HAP-1 (cell line): Measurements from ENCODE around the gene POLR3A.
"Not testable (repeated sequence)": the region's sequence is repeated elsewhere in the genome, so short reads cannot be mapped to it uniquely, and the experiment has no call there.

Experiments used
- DNase-seq, 2 experiments: peaks; one replicate each; pipeline ENCODE4 v3.0.0-alpha.2; 2016 to 2020; ENCODE audit warnings: low spot score in 2 of 2
- H3K27me3 ChIP-seq: fragments of 250-450 bp; sonication (Bioruptor Pico); 2 replicates; pipeline ENCODE4 v1.5.1; 2020; ENCODE audit warnings: low read depth, mild to moderate bottlenecking, moderate library complexity
- H3K36me3 ChIP-seq: fragments of 250-450 bp; sonication (Bioruptor Pico); replicated peaks from 2 replicates; pipeline ENCODE4 v1.5.1; 2020; ENCODE audit warnings: mild to moderate bottlenecking
- H3K4me1 ChIP-seq: fragments of 250-450 bp; sonication (Bioruptor Pico); 2 replicates; pipeline ENCODE4 v1.5.1; 2020; ENCODE audit warnings: mild to moderate bottlenecking
- H3K4me3 ChIP-seq: fragments of 250-450 bp; sonication (Bioruptor Pico); 2 replicates; pipeline ENCODE4 v1.5.1; 2020; ENCODE audit warnings: mild to moderate bottlenecking, moderate library complexity
- H3K9me3 ChIP-seq: fragments of 250-450 bp; sonication (Bioruptor Pico); 2 replicates; pipeline ENCODE4 v1.5.1; 2020; ENCODE audit warnings: mild to moderate bottlenecking, moderate library complexity
- in situ Hi-C: fragments of 300-500 bp; cut with MboI; formaldehyde crosslinking; loops from 3 replicates; pipeline ENCODE4 v1.14.3; 2020; ENCODE audit warnings: low sequenced_read_pairs, inconsistent platforms, mixed read lengths

Gene POLR3A

DNA sequence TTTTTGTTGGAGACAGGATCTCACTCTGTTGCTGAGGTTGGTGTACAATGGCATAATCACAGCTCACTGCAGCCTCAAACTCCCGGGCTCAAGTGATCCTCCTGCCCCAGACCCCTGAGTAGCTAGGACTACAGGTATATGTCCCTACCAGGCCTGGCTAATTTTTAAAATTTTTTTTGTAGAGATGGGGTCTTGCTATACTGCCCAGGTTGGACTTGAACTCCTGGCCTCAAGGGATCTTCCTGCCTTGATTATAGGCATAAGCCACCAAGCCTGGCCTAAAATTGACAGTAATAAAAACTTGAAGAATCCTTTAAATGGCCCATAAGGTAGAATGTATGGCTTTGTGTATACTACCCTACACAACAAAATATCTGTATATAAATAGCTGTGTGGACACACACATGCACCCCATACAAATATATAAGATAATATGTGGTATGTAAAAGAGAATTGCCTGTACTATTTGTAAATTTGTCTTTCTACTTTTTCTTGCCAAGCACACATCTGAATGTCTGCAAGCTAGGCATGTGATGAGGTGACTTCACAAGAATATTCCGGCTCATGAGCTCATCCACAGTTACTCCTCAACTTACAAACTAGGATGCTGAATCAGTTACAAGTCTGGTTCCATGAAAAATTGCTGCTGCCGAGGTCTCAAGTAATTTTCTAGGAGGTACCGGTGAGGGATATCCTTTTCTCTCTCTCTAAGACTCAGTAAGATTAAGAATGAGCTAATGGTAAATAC lies 26.6 kb downstream of the POLR3A start:
- Histone ChIP-seq H3K36me3 (peaks cover 91% of the 10 kb centered on the region), H3K27me3 (no peaks in the 10 kb centered on the region), H3K9me3 (no peaks in the 10 kb centered on the region), H3K4me3 (no peak overlapping the region), H3K4me1 (no peaks in the 10 kb centered on the region)
- in situ Hi-C loops = no loop called here
- no peak for DNase-seq

GRCh38 chr10:78000956-78001472 lies 28.3 kb downstream of the POLR3A start:
- Histone ChIP-seq H3K27me3 (no peaks in the 10 kb centered on the region), H3K9me3 (no peaks in the 10 kb centered on the region), H3K36me3 (peaks cover 89% of the 10 kb centered on the region), H3K4me1 (no peaks in the 10 kb centered on the region), H3K4me3 (no peak overlapping the region)
- in situ Hi-C loops = no loop called here
- DNase-seq = no peak

DNA sequence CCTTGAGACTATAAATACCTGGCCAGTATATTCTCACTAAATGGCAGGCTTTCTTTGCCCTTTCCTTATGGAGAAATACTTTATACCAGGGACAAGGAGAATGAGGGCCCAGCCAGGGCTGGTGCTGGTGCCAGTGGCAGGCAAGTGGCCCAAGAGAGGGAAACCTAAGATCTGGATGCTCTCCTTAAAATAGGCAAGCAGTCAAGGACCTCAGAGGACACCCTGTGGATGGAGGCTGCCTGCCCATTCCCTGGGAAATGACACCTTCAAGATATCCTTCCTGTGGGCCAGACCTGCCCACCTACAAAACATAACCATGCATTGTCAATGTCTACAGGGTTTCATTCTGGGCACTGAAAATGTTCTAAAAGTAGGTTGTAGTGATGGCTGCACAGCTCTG lies 29.1 kb downstream of the POLR3A start:
- in situ Hi-C loops = no loop called here
- Histone ChIP-seq H3K27me3 (no peaks in the 10 kb centered on the region), H3K4me3 (no peak overlapping the region), H3K4me1 (no peaks in the 10 kb centered on the region), H3K9me3 (no peaks in the 10 kb centered on the region), H3K36me3 (peaks cover 89% of the 10 kb centered on the region)
- no peak for DNase-seq

- DNase-seq, H3K4me3 ChIP-seq, H3K27me3 ChIP-seq, in situ Hi-C loops, H3K4me1 ChIP-seq, H3K9me3 ChIP-seq: not testable (repeated sequence)
- H3K36me3 ChIP-seq = peaks cover 86% of the 10 kb centered on the region
Measured at GRCh38 chr10:77998780-77999179, 30.5 kb downstream of the POLR3A start.

DNA sequence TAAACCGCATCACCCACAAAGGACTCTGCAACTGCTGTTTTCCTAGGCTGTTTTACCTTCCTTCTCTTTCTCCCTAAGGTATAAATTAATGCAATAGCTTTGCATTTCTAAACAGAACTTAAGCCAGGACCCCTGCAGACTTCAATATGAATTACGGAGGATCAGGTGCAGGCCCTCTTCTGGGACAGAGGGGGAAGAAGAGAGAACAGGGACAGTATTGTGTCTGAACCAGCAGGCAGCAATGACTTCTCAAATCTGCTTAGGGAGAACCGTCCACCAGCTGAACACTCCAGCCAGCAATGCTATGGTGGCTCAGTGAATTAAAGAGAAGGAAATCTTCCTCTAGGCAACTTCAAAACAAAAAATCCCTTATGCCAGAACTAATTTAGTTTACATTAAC lies 35.7 kb downstream of the POLR3A start:
- Histone ChIP-seq H3K9me3 (no peaks in the 10 kb centered on the region), H3K27me3 (no peaks in the 10 kb centered on the region), H3K36me3 (peaks cover 76% of the 10 kb centered on the region), H3K4me3 (no peak overlapping the region), H3K4me1 (no peaks in the 10 kb centered on the region)
- DNase-seq = no peak
- in situ Hi-C loops = no loop called here

GRCh38 chr10:77989081-77989724 lies 40.1 kb downstream of the POLR3A start:
- Histone ChIP-seq H3K27me3 (no peaks in the 10 kb centered on the region), H3K4me1 (no peaks in the 10 kb centered on the region), H3K4me3 (no peak overlapping the region), H3K9me3 (no peaks in the 10 kb centered on the region), H3K36me3 (peaks cover 83% of the 10 kb centered on the region)
- in situ Hi-C loops = no loop called here
- DNase-seq = no peak

DNA sequence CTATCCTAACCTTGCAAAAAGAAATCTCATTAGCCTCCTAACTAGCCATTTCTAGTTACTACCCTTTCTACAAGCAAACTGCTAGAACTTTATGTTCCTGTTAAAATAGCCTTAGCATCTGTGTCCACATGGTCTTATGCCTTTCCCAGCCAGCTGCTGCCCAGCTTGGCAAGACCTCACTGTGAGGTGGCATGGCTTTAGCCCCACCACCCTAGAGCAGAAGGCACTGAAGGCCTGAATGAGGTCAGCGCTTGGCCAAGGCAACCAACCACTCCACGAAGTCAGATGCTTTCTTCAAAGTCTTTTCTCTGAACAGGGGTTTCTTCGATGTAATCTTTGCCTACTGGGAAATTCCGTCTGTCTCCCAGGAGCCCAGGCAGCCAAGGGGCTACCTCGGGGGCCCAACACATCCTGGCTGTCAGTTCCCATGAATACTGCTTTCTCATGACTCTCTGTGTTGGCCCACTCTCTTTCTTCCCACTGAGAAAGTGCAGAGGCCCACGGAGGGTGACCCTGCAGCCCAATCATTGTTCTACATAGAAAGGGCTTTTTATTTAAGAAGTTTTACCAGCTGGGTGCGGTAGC lies 41.6 kb downstream of the POLR3A start:
- Histone ChIP-seq H3K4me3 (no peak overlapping the region), H3K4me1 (no peaks in the 10 kb centered on the region), H3K27me3 (no peaks in the 10 kb centered on the region), H3K36me3 (peaks cover 85% of the 10 kb centered on the region), H3K9me3 (no peaks in the 10 kb centered on the region)
- no peak for DNase-seq
- in situ Hi-C loops = no loop called here

DNA sequence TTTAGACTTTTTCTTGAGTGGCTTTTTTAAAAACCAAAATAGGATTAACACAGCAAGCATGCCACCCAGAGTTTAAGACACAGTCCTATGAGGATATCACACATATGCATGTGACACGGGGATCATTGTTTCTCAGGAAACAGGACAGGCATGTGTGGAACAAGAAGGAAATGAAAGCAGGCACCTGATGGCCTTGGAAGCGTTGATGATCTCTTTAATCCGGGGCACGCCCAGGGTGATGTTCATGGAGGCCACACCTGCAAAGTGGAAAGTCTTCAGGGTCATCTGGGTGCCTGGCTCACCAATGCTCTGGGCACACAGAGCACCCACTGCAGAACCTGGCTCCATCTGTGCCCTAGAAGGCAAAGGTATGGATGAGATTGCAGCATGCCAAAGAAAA lies 44.3 kb downstream of the POLR3A start:
- H3K36me3 ChIP-seq = peaks cover 90% of the 10 kb centered on the region
- in situ Hi-C loops = no loop called here

DNA sequence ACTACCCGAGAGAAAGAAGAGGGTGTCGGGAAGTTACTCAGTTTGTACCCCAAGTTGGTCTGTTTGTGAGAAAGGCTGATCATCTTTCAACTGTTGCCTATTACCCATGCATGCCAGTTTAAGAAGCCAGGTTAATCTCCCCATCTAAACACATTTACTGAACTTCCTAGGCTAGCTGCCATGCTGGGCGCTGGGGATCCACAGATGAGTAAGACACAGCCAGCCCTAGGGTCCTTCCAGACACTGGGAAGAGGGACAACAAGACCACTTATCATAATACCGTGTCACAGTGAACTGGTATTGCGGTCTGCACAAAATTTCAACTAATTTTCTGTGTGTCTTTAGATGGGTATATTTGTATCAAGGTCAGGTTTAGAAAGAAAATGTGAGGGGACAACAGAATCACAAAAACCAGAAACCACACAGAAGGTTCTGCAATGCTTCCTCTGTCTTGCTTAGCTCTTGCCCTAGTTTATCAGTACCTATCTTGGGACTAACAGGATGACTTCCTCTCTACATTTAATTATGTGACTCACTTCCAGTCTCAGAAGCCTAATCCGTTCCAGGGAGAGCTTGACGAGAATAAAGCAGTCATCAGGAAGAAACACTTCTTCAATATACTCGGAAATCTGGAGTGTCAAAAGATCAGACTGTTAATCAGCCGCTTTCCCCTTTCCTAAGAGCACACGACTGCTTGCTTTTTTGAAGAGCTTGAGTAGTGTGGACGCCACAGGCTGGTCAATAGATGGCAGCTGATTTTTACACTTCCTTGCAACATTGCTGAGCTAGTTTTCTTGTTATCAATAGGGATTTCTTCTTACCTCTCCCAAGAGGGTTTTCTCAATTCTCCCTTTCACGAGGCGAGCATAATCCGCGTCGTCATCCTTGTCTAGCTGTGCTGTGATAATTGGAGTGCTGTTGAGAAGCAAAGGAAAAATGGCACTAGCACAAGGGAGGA lies 45.7 kb downstream of the POLR3A start:
- Histone ChIP-seq H3K4me1 (no peaks in the 10 kb centered on the region), H3K4me3 (no peak overlapping the region), H3K27me3 (no peaks in the 10 kb centered on the region), H3K9me3 (no peaks in the 10 kb centered on the region), H3K36me3 (peaks cover 92% of the 10 kb centered on the region)
- DNase-seq = no peak
- in situ Hi-C loops = no loop called here

More for the DNA sequence above, 44.3 kb downstream of the POLR3A start:
- no peak for DNase-seq
- Histone ChIP-seq H3K9me3 (no peaks in the 10 kb centered on the region), H3K27me3 (no peaks in the 10 kb centered on the region), H3K4me1 (no peaks in the 10 kb centered on the region), H3K4me3 (no peak overlapping the region)

GRCh38 chr10:77981281-77981680 lies 48.0 kb downstream of the POLR3A start:
- Histone ChIP-seq H3K4me3 (no peak overlapping the region), H3K27me3 (no peaks in the 10 kb centered on the region), H3K9me3 (no peaks in the 10 kb centered on the region), H3K4me1 (no peaks in the 10 kb centered on the region), H3K36me3 (peaks cover 94% of the 10 kb centered on the region)
- in situ Hi-C loops = no loop called here
- DNase-seq = no peak

DNA sequence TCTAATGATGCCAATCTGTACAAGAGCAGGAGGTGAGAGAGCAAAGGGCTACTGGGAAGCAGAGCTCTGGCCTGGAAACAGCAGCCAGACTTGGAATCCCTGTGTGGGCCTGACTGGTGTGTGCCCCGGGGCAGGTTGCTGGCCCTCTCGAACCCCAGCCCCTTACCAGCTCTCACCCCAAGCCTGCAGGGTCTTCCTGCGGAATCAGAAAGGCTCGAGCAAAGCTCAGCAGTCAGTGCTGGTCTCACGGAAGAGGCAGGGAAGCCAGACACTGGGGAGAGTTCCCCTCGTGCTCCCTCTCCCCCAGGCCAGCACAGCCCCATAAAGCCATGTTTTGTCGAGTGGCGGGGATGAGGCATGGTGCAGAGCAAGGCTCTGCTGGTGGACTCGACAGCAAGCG lies 50.1 kb downstream of the POLR3A start:
- no peaks in the 10 kb centered on the region for H3K4me1 ChIP-seq
- DNase-seq = no peak
- in situ Hi-C loops = loop anchor here (10.0 kb wide), 1 partner anchor 124 kb away; no protein-coding TSS in a partner anchor
- H3K9me3 ChIP-seq = no peaks in the 10 kb centered on the region
- H3K36me3 ChIP-seq = peaks cover 76% of the 10 kb centered on the region
- no peaks in the 10 kb centered on the region for H3K27me3 ChIP-seq
- H3K4me3 ChIP-seq = no peak overlapping the region

- Histone ChIP-seq H3K4me1 (no peaks in the 10 kb centered on the region), H3K4me3 (no peak overlapping the region), H3K36me3 (peaks cover 67% of the 10 kb centered on the region), H3K27me3 (no peaks in the 10 kb centered on the region), H3K9me3 (no peaks in the 10 kb centered on the region)
- no peak for DNase-seq
- in situ Hi-C loops = loop anchor here (10.0 kb wide), 1 partner anchor 124 kb away; no protein-coding TSS in a partner anchor
Measured at GRCh38 chr10:77978360-77978759, 51.0 kb downstream of the POLR3A start.

DNA sequence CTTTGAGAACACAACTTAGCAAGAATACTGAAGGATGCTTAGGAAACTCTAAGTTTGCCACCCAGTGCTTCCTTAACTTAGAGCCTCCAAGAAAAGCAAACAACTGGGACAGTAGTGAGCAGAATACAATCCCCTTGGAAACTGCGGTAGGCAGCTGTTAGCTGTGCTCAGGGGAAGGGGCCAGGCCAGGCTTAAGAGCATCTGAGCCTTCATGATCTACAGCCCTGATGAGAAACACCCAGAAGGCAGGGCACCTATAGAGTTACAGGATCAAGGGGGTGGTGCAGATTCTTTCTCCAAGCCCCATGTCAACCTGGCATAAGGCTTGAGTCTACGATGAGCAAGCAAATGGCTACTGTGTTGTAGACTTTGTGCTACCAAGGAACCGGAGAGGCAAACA lies 51.4 kb downstream of the POLR3A start:
- Histone ChIP-seq H3K4me3 (no peak overlapping the region), H3K27me3 (no peaks in the 10 kb centered on the region), H3K36me3 (peaks cover 63% of the 10 kb centered on the region), H3K9me3 (no peaks in the 10 kb centered on the region), H3K4me1 (no peaks in the 10 kb centered on the region)
- in situ Hi-C loops = loop anchor here (10.0 kb wide), 1 partner anchor 123 kb away; no protein-coding TSS in a partner anchor
- no peak for DNase-seq
